Measurements from ENCODE around the gene GALNT10. TPM values are rescaled to one million over a fixed set of nuclear protein-coding genes. Genes with fewer than 3 reads are reported as not detected.

The GALNT10 gene
- total RNA-seq, 1 donor from 2014 or later = 4.8 TPM

GRCh38 chr5:154159343-154159742, 31.2 kb upstream of the GALNT10 start:
- DNase-seq = no peak
- peaks cover 29% of the 10 kb centered on the region for H3K4me1 Mint-ChIP-seq (ENCODE audit: low read depth, unreplicated experiment)
- no peaks in the 10 kb centered on the region for H3K36me3 Mint-ChIP-seq (ENCODE audit: unreplicated experiment)
- H3K4me3 Mint-ChIP-seq (ENCODE audit: unreplicated experiment) = no peak overlapping the region
- peaks cover 5% of the 10 kb centered on the region for H3K27me3 Mint-ChIP-seq (ENCODE audit: unreplicated experiment)
- peaks cover 9% of the 10 kb centered on the region for H3K9me3 Mint-ChIP-seq (ENCODE audit: unreplicated experiment)
- no peak overlapping the region for H3K27ac Mint-ChIP-seq (ENCODE audit: unreplicated experiment)
- no peak for TF ChIP-seq CTCF (IDR thresholded peaks at IDR 0.05; ENCODE audit: partially characterized antibody, unreplicated experiment)

- H3K27ac Mint-ChIP-seq (ENCODE audit: unreplicated experiment) = peak overlapping the region; percentile 96
- H3K9me3 Mint-ChIP-seq (ENCODE audit: unreplicated experiment) = peaks cover 9% of the 10 kb centered on the region
- H3K27me3 Mint-ChIP-seq (ENCODE audit: unreplicated experiment) = peaks cover 7% of the 10 kb centered on the region
These were observed 27.9 kb upstream of the GALNT10 start for GRCh38 chr5:154162539-154163151.

GRCh38 chr5:154163327-154164248, 26.9 kb upstream of the GALNT10 start:
- peaks cover 3% of the 10 kb centered on the region for H3K27me3 Mint-ChIP-seq (ENCODE audit: unreplicated experiment)
- DNase-seq = no peak
- no peak for TF ChIP-seq CTCF (IDR thresholded peaks at IDR 0.05; ENCODE audit: partially characterized antibody, unreplicated experiment)
- peaks cover 39% of the 10 kb centered on the region for H3K4me1 Mint-ChIP-seq (ENCODE audit: low read depth, unreplicated experiment)
- H3K4me3 Mint-ChIP-seq (ENCODE audit: unreplicated experiment) = peak overlapping the region; percentile 45
- peaks cover 6% of the 10 kb centered on the region for H3K9me3 Mint-ChIP-seq (ENCODE audit: unreplicated experiment)
- H3K36me3 Mint-ChIP-seq (ENCODE audit: unreplicated experiment) = no peaks in the 10 kb centered on the region
- peak overlapping the region; percentile 59 for H3K27ac Mint-ChIP-seq (ENCODE audit: unreplicated experiment)

More at GRCh38 chr5:154162539-154163151, 27.9 kb upstream of the GALNT10 start:
- H3K4me3 Mint-ChIP-seq (ENCODE audit: unreplicated experiment) = peak overlapping the region; percentile 74
- TF ChIP-seq CTCF (IDR thresholded peaks at IDR 0.05; ENCODE audit: partially characterized antibody, unreplicated experiment) = no peak
- H3K4me1 Mint-ChIP-seq (ENCODE audit: low read depth, unreplicated experiment) = peaks cover 41% of the 10 kb centered on the region
- peak; percentile 54 for DNase-seq
- no peaks in the 10 kb centered on the region for H3K36me3 Mint-ChIP-seq (ENCODE audit: unreplicated experiment)

GRCh38 chr5:154164249-154164581, 26.3 kb upstream of the GALNT10 start:
- DNase-seq = no peak
- Mint-ChIP-seq H3K27me3 (ENCODE audit: unreplicated experiment) (peaks cover 3% of the 10 kb centered on the region), H3K9me3 (ENCODE audit: unreplicated experiment) (peaks cover 6% of the 10 kb centered on the region), H3K4me1 (ENCODE audit: low read depth, unreplicated experiment) (peaks cover 34% of the 10 kb centered on the region), H3K4me3 (ENCODE audit: unreplicated experiment) (no peak overlapping the region), H3K36me3 (ENCODE audit: unreplicated experiment) (no peaks in the 10 kb centered on the region), H3K27ac (ENCODE audit: unreplicated experiment) (peak overlapping the region; percentile 59)
- TF ChIP-seq CTCF (IDR thresholded peaks at IDR 0.05; ENCODE audit: partially characterized antibody, unreplicated experiment) = no peak

GRCh38 chr5:154165886-154166285, 24.6 kb upstream of the GALNT10 start:
- Mint-ChIP-seq H3K4me3 (ENCODE audit: unreplicated experiment) (peak overlapping the region; percentile 9), H3K36me3 (ENCODE audit: unreplicated experiment) (no peaks in the 10 kb centered on the region), H3K27ac (ENCODE audit: unreplicated experiment) (no peak overlapping the region), H3K4me1 (ENCODE audit: low read depth, unreplicated experiment) (peaks cover 34% of the 10 kb centered on the region), H3K27me3 (ENCODE audit: unreplicated experiment) (peaks cover 3% of the 10 kb centered on the region), H3K9me3 (ENCODE audit: unreplicated experiment) (peaks cover 6% of the 10 kb centered on the region)
- TF ChIP-seq CTCF (IDR thresholded peaks at IDR 0.05; ENCODE audit: partially characterized antibody, unreplicated experiment) = no peak
- no peak for DNase-seq
